Fibroblast of skin of right biceps (primary cell): ENCODE data around the gene NUMA1.

Experiments used
- DNase-seq: peaks from one replicate; pipeline ENCODE4 v3.0.0-alpha.2; 2013

NUMA1 gene

DNA sequence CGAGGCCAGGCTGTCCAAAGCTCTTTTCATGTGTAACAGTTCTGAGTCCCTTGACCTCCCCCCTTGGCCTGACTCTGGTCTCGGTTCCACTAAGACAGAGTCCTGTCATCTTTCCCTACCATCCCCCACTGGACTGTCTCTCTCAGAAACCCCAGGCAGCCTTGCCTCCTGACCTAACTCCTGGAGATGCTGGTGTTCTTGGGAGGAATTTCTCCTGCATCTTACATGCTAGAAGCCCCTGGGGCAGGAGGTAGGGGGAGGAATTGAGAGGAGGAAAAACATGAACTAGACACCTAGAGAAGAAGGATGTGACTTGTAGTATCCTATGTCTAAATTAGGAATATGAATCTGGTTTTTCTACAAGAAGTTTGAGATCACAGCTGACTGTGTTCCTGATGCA is 82.3 kb downstream of the NUMA1 start:
- no peak for DNase-seq

DNA sequence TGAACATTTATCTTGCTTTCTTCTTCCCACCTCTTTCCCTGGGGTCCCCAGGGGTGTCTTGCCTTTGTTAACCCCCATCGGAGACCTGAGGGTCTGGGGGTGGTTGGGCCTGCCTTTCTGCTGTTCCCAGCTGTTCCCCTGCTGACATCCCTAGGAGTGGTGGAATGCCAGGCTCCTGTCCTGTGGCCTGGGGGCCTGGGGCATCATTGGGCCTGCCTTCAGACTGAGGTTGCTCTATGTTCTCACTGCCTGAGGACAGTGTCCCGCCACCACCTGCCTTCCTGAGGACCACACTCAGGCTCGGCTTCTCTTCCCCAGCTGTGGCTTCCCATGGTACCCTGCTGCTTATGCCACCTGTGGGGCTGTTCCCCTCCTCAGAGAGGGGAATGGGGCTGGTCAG is 82.7 kb downstream of the NUMA1 start:
- DNase-seq: no peak

DNA sequence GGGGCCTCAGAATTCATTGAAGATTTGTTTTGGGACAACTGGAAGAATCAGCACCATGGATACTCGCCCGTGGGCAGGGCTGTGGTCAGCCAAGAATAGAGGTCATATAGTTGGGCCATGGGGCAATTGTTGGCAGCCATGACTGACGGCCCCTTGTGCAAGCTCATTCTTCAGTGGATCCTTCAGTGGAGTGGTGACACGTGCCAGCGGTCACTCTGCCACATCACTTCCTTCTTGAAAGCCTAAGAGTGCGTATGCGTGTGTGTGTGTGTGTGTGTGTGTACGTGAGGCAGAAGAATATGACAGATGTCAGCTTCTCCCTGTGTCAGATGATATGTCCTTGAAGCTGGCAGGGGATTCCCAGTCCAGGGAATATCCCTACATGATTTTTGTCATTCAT is 83.4 kb downstream of the NUMA1 start:
- DNase-seq: no peak

DNA sequence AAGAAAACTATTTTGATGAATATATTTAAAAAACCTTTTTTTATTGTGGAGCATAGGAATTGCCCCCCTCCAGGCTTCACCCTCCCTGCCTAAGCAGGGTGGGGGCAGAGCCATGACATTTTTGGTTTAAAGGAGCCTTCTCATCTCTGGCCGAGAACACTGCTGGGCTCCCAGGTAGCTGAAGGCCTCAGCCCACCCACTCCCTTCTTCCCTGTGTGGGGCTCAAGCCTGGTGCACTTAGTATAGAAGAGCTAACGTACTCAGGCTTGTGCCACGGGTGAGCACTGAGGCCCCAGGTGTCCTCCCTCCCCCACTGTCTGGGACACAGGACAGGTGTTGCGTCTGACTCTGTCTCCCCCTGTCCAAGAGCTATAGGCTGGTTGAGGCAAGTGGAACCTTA is 83.8 kb downstream of the NUMA1 start:
- DNase-seq: no peak

DNA sequence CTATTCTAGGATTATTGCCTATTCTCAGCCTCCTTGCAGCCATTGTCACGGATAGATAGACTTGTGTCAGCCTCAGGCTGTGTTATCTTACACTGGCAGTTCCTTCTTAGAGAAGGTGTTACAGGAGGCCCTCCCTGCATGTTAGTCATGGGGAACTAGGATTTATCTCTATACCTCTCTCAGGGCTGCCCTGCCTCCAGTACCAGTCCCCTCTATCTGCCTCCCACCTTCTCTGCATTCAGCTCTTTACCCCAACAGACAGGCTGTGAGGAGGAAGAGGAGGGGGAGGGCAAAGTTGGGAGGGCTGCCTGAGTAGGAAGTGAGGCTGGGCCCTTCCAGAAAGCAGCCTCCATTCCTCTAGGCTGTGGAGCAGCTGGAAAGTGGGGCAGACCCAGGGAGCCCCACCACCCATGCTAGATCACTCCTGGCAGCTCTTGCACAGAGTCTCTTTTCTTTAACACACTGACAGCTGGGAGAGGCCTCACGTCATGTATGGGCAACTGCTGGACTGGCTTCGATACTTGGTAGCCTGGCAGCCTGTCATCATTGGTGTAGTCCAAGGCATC is 84.5 kb downstream of the NUMA1 start:
- no peak for DNase-seq

DNA sequence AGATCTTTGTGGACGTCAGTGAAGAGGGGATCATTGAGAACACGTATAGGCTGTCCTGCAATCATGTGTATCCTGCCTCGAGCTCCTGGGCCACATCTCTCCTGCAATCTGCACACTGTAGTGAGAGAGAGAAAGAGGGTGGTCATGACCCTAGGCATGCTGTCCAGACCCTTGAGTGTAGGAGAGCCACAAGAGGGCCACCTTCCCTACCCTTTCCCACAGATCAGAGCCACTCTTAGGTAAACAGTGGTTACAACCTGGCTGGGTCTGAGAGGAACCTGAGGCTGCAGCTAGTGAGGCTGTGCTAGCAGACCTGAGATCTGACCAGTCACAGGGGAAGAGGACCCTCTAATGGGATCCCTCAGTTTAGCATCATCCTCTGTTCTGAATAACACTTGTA is 85.6 kb downstream of the NUMA1 start:
- no peak for DNase-seq

DNA sequence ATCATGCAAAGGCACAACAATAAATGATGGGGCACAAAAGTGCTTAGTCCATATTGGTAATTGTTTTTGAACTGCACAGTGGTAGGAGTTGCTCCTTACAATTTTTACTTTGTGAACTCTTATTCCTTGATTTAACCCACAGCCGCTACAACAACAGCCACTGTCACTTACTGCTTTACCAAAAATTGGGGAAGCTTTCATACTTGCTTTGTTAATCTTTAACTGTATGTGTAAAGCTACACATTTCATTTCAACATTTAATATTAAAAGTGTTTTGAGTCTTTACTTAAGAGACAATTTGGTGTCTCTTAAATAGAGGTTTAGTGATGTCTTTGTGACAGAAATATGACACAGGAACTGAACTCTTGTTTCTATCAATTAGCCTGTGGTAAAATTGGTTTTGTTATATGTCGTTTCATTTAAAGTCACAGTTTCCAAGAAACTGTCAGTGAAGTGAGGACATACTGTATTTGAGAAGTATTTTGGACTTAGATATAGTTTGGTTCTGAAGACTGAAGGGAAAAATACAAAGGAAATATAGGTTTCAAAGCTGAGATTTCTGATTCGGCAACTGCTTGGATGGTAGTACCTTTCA is 88.1 kb downstream of the NUMA1 start:
- DNase-seq: no peak

DNA sequence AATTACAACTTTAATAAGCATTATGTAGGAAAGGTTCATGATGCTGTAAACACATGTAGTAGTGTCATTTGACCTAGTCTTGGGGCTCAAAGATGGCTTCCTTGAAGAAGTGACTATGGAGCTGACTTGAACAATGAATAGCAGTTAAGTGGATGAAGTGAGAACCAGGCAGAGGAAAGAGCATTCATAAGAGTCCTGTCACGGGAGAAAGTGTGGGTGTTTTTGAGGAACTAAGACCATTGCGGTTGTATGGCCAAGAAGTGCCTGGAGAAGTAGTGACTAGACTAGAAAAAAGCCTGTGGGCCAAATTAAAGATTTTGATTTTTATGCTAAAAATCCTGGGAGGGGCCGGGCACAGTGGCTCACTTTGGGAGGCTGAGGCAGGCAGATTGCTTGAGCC is 88.8 kb downstream of the NUMA1 start:
- DNase-seq: no peak

DNA sequence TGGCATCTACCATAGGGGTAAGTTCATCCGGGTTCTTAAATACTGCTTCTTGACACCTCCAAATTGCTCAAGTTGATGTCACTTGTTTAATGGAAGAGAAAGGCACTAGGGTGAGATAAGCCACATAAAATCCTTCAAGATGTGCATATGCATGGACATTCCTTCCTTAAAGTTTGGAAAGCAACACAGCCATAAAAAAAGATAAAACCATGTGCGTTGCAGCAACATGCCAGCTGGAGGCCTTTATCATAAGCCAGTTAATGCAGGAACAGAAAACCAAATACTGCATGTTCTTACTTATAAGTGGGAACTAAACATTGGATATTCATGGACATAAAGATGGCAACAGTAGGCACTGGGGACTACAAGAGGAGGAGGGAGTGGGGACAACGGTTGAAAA is 89.6 kb downstream of the NUMA1 start:
- no peak for DNase-seq

DNA sequence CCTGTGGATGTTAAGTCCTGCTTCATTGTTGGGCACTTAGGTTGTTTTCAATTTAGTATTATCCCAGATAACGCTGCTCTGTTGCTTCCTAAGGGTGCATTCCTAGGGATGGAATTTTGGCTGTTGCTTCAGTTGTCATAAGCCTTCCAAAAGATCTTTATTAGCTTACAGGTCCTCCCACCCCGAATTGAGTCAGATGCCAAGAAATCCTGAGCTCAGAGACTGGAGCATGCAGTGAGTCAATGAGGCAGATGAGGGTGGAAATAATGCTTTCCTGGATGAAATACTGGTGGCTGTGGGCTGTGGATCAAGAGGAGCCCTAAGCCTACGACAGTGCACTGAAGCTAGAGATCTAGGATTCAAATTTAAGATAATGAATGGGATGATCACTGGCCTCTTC is 92.3 kb downstream of the NUMA1 start:
- DNase-seq: peak; percentile 85

DNA sequence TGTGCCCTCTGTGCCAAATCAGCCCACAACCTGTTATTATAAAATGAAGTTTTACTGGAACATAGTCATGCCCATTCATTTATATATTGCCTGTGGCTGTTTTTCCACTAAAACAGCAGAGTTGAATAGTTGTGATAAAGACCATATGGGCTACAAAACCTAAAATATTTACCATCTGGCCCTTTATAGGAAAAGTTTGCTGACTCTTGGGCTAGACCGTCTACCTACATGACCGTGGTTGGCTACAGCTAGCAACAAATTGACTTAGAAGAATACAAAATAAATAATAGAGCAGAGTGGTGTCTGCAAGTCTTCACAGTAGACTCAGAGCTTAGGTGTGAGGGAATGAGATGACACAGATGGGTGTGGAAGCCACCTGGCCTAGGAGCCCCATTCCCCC is 92.8 kb downstream of the NUMA1 start:
- no peak for DNase-seq

DNA sequence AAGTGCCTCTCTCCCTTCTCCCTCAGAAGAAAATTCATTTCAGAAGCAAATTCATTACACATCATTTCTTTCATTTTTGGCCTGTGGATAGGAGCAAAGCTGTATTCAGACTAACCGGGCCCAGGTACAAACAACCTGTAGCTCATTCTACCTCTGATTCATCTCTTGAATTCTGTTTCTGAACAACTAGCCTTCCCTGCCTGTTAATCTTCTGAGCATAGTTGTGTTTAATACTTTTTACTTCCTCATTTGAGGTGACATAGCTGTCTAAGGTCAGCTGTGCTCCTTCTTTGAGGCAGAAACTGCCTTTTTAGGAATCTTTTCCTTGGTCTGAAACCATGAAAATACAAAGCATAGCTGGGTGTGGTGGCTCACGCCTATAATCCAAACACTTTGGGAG is 94.2 kb downstream of the NUMA1 start:
- no peak for DNase-seq

DNA sequence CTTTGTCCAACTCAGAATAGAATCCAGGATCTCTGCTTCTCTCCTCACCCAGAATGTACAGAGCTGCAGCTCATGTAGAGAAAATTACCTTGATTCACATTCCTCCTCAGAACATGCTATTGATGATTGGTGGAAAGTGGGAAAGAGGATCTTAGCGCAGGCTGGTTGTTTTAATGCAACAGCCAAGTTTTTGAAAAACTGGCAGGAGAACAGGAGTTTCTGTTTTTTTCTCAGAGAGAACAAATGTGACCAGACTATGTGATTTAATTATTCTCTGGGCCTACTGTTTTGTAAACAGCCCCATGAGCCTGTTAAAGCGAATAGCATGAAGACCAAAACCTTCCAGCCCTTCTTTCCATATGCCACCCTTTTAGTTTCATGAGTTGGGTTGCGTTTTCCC is 100.7 kb downstream of the NUMA1 start:
- DNase-seq: no peak

DNA sequence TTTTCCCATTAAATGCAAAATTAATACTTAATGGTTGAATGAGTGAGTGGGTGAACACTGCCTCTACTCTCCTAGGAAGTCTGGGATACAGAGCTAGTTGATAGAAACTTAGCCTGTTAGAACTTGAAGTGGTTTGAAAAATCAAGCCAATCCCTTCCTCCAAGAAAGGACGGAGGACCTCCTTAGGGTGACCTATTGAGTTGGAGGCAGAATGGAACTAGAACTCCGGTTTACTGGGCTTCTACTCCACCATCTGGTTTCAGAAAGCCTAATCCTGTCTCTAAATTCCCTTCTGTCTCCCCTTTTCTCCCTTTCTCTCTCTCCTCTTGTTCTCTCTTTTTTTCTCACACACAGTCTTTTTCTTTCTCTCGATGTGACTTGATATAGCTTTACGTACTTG is 101.2 kb downstream of the NUMA1 start:
- DNase-seq: no peak

DNA sequence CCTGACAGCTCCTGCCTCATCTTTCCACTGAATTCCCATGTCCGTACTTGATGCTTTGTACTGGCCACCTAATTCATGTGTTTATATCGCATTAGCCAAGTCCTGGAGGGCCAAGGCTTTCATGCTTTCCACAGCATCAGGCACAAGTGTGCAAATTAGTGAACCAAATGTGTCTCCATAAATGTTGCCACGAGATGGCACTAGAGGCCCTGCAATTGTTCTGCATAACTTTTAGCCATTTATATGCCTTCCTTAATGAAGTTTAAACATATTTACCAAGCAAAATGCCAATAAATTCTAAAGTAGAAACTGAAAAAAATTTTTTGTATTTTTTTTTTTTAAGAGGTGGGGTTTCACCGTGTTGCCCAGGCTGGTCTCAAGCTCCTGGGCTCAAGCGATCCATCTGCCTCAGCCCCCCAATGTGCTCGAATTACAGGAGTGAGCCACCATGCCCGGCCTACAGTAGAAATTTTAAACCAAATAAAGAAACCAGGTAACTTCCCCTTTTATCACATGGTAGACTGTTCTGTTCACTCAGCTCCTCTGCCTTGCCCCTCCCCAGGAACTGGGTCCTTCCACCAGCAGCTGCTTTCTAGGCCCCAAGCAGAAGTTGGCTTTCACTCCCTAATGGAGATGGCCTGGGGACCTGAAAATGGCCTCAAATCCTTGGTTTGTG is 102.5 kb downstream of the NUMA1 start:
- DNase-seq: peak; percentile 54

DNA sequence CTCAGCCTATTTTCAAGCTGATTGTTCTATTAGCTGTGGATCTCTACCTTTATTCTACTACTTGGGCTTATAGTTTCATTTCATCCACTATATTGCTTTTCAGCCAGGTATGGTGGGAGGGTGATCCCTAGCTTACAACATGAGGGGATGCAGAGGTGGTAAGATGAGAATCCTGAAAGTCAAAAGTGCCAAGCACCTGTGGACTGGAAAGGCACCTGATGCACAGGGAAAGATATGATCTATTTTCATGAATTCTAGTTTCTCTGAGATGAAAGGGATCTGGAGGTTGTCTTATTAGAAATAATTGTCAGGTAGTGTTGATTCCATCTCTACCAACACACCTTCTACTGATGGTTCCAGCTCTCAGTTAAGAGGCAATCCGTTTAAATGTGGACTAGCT is 103.3 kb downstream of the NUMA1 start:
- no peak for DNase-seq

DNA sequence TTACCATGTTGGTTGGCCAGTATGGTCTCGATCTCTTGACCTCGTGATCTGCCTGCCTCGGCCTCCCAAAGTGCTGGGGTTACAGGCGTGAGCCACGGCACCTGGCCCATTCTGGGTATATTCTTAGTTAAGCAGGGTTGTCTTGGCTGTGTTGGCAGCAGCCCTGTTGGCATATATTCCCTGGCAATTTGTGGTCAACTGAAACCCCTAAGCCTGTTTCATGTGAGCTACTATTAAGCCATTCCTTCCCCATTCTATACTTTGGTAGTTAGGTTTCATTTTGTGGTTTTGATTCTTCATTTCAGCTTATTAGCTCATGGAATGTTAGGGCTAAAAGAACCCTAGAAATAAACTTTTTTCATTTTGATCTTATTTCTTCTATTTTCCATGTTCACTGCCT is 103.8 kb downstream of the NUMA1 start:
- DNase-seq: no peak

DNA sequence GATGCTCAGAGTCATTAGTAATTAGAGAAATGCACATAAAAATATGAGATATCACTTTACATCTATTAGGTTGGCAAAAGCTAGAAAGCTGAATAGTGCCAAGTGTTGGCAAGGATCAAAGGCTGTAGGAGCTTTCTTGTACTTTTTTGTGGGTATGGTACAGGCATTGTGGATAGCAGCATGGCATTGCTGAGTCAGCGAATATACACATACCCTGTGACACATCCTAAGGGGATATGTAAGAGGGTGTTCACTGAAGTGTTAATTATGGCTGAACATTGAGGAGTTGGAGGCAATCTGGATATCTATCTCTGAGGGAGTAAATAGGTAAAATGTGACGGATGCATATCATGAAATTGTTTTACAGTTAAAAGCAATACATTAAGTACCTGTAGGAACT is 108.7 kb downstream of the NUMA1 start:
- DNase-seq: no peak

DNA sequence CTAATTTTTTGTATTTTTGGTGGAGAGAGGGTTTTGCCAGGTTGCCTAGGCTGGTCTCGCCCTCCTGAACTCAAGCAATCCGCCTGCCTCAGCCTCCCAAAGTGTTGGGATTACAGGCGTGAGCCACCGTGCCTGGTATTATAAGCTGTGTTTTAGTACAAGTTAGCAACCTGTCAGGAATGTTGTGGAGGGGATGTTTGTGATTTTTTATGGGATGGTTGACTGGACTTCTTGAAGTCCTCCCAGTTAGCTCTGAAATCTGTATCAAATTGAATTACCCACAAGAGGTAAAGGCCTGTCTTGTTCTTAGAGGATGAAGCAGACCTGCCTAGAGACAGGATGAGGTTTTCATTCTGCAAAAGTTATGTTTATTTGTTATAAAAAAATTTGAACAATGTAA is 115.7 kb downstream of the NUMA1 start:
- DNase-seq: no peak

DNA sequence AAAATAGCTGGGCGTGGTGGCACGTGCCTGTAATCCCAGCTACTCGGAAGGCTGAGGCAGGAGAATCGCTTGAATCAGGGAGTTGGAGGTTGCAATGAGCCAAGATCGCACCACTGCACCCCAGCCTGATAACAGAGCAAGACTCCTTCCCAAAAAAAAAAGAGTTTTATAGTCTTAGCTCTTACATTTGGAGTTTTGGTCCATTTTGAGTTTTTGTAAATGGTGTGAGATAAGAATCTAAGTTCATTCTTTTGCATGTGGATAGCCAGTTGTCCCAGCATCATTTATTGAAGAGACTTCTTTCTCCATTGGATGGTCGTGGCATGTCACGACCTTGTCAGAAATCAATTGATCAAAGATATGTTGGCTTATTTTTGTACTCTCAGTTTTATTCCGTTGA is 116.9 kb downstream of the NUMA1 start:
- DNase-seq: no peak

DNA sequence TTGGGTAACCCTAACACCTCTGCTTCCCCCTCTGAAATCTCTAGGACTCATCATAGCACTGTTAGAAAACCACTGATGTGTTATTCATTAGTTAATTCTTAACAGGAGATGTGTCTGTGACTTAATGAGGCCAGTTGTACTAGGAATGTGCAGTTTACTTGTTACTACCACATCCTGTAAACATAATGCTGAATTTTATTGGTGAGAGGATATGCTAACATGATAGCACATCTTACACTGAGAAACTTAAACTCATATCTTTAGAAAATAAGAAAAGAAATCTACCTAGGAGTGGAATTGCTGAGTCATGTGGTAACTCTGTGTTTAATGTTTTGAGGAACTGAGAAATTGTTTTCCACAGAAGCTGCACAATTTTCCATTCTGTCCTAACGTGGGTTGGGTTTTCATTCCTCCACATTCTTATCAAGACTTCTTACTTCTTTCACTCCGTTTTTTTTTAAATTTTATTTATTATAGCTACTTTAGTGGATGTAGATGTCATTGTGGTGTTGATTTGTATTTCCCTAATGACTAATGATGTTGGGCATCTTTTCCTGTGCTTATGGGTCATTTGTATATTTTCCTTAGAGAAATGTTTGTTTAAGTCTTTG is 117.8 kb downstream of the NUMA1 start:
- peak; percentile 27 for DNase-seq

DNA sequence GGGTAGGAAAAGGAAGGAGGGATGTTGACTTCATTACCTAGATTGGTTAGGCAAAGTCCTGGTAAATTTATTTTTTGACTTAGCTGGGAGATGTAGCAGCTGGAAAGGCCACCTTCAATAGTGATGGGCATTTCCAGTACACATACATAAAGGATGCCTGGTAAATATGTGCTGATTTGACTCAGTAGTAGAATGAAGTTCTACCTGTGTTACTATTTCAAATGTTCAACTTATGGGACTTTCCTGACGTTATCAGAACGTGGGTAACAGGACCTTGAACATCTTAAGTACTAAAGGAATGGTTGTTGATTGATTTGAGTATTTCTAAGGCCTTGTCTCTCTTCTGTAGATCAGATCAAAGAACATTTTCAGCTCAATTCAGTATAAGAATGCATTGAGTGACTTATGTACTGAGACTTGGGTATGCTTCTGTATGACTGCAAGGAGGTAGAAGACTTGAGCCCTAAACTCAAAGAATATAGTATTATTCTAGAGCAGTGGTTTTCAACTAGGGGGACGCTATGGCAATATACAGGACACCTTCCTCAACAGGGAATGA is 124.4 kb downstream of the NUMA1 start:
- DNase-seq: no peak
